GM12878 (cell line): Measurements from ENCODE around the gene TSPAN12. TPM values are rescaled to one million over a fixed set of nuclear protein-coding genes. Genes with fewer than 3 reads are reported as not detected.

Source experiments
- ATAC-seq: fragments of 200-7000 bp; cut with Tn5 transposase; 3 replicates; pipeline ENCODE4 v1.9.1; 2020; ENCODE audit warnings: mild to moderate bottlenecking, moderate library complexity
- BruUV-seq: library from RNA; stranded (reverse); fragments of 400-500 nt; replicated peaks from 2 replicates; lab custom pipeline; 2021; lab: Mats Ljungman, UMichigan
- CTCF ChIA-PET: fragments of 300-600 bp; sonication (Branson Sonifier 250); formaldehyde crosslinking; extraction: SDS; loops from one replicate; lab custom pipeline; 2021; ENCODE audit warnings: inconsistent platforms; lab: Yijun Ruan, JAX
- POLR2A ChIA-PET: fragments of 350-600 bp; formaldehyde crosslinking; extraction: SDS; loops from one replicate; lab custom pipeline; 2021; ENCODE audit warnings: inconsistent platforms; lab: Charles Lee
- RAD21 ChIA-PET: fragments of 300-600 bp; sonication (Branson Sonifier 250); formaldehyde crosslinking; loops from one replicate; lab custom pipeline; 2023; ENCODE audit warnings: antibody characterized with exemption; ENCODE audit not compliant: unreplicated experiment; lab: Charles Lee
- SMC1A ChIA-PET: fragments of 300-600 bp; sonication (Branson Sonifier 250); formaldehyde crosslinking; loops from one replicate; lab custom pipeline; 2023; ENCODE audit not compliant: unreplicated experiment, uncharacterized antibody; lab: Charles Lee
- DNase-seq: peaks from one replicate; pipeline ENCODE4 v3.0.0-alpha.2; 2011; ENCODE audit warnings: low read depth, low spot score
- FAIRE-seq: peaks from 3 replicates; lab custom pipeline; 2011; peaks lifted over from hg19 to GRCh38; lab: Jason Lieb, UNC
- H2AFZ ChIP-seq: 2 replicates; pipeline ENCODE4 v1.6.0; 2011; ENCODE audit warnings: low read depth, low read length, control low read depth; ENCODE audit not compliant: control insufficient read depth
- H3K27ac ChIP-seq: 2 replicates; pipeline ENCODE4 v1.5.1; 2011; ENCODE audit warnings: control low read depth; ENCODE audit not compliant: control insufficient read depth, insufficient read depth
- H3K27me3 ChIP-seq, 2 experiments: replicated peaks in 1 of 2; 2 replicates each; pipeline versions ENCODE4 v1.6.0 to v1.6.1; 2011; ENCODE audit warnings: low read length in 1 of 2; ENCODE audit not compliant: control insufficient read depth in 2 of 2, insufficient read depth in 2 of 2
- H3K36me3 ChIP-seq, 2 experiments: 2 replicates each; pipeline ENCODE4 v1.5.1; 2011; ENCODE audit warnings: low read length in 1 of 2; ENCODE audit not compliant: control insufficient read depth in 2 of 2, insufficient read depth in 2 of 2
- H3K4me1 ChIP-seq: 2 replicates; pipeline ENCODE4 v1.6.1; 2011; ENCODE audit warnings: mild to moderate bottlenecking, low read length, moderate library complexity, mixed read lengths; ENCODE audit not compliant: control insufficient read depth, insufficient read depth
- H3K4me2 ChIP-seq: 2 replicates; pipeline ENCODE4 v1.6.0; 2011; ENCODE audit warnings: control low read depth; ENCODE audit not compliant: control insufficient read depth, insufficient read depth
- H3K4me3 ChIP-seq: fragments of 200-600 bp; sonication (generic); 2 replicates; pipeline ENCODE4 v1.5.1; 2016
- H3K79me2 ChIP-seq: 2 replicates; pipeline ENCODE4 v1.6.0; 2011; ENCODE audit warnings: low read length; ENCODE audit not compliant: control insufficient read depth, insufficient read depth
- H3K9ac ChIP-seq: 2 replicates; pipeline ENCODE4 v1.8.0; 2011; ENCODE audit warnings: low read length, control low read depth, mixed read lengths; ENCODE audit not compliant: control insufficient read depth, insufficient read depth
- H3K9me3 ChIP-seq: replicated peaks from 3 replicates; pipeline ENCODE4 v1.5.1; 2011; ENCODE audit warnings: mild to moderate bottlenecking, low read length; ENCODE audit not compliant: control insufficient read depth, insufficient read depth
- H4K20me1 ChIP-seq: 2 replicates; pipeline ENCODE4 v1.6.0; 2011; ENCODE audit not compliant: control insufficient read depth, insufficient read depth
- CBX3 ChIP-seq: fragments of 200-600 bp; sonication (generic); IDR thresholded peaks from 2 replicates; pipeline ENCODE4 v1.6.1; 2016; ENCODE audit warnings: low read depth, borderline replicate concordance
- EGR1 ChIP-seq, 2 experiments: IDR thresholded peaks; 1 replicate in 1 of 2; 2 replicates in 1 of 2; pipeline ENCODE4 v1.6.1; 2011 to 2012; ENCODE audit warnings: low read depth in 2 of 2, low read length in 2 of 2, borderline replicate concordance in 1 of 2, mild to moderate bottlenecking in 1 of 2, moderate library complexity in 1 of 2
- EP300 ChIP-seq, 2 experiments: fragments of 150-350 bp in 1 of 2; IDR thresholded peaks; 2 replicates each; pipeline ENCODE4 v1.6.1; 2011 to 2012; ENCODE audit warnings: low read depth in 2 of 2, low read length in 2 of 2, borderline replicate concordance in 1 of 2, improper control_type of control experiment in 1 of 2, inconsistent platforms in 1 of 2; ENCODE audit not compliant: control insufficient read depth in 1 of 2
- ETV6 ChIP-seq, 2 experiments: fragments of 450-650 bp in 1 of 2; IDR thresholded peaks in 1 of 2; conservative IDR thresholded peaks in 1 of 2; 2 replicates each; pipeline ENCODE4 v1.6.1; 2014; ENCODE audit warnings: antibody characterized with exemption in 1 of 2, borderline replicate concordance in 1 of 2, low read depth in 1 of 2, mild to moderate bottlenecking in 1 of 2, moderate library complexity in 1 of 2
- EZH2 ChIP-seq: IDR thresholded peaks from 2 replicates; pipeline ENCODE4 v1.6.1; 2012; ENCODE audit warnings: low read depth, mild to moderate bottlenecking, control low read depth, inconsistent platforms, low read length, borderline replicate concordance; ENCODE audit not compliant: control insufficient read depth
- NFIC ChIP-seq: IDR thresholded peaks from 2 replicates; pipeline ENCODE4 v1.6.1; 2012; ENCODE audit warnings: low read depth, mild to moderate bottlenecking, inconsistent platforms, low read length, moderate library complexity
- NKRF ChIP-seq: fragments of 450-650 bp; conservative IDR thresholded peaks from 2 replicates; pipeline ENCODE4 v1.6.1; 2017; ENCODE audit warnings: mild to moderate bottlenecking, moderate library complexity
- SIX5 ChIP-seq: IDR thresholded peaks from 2 replicates; pipeline ENCODE4 v1.6.1; 2011; ENCODE audit warnings: mild to moderate bottlenecking, low read depth, low read length, moderate library complexity; ENCODE audit not compliant: severe bottlenecking
- STAT3 ChIP-seq: IDR thresholded peaks from 2 replicates; pipeline ENCODE4 v1.6.1; 2011; ENCODE audit warnings: low read depth, low read length, improper control_type of control experiment
- SUPT20H ChIP-seq: IDR thresholded peaks from 2 replicates; pipeline ENCODE4 v1.6.1; 2011; ENCODE audit warnings: low read depth, mild to moderate bottlenecking, low read length, moderate library complexity, borderline replicate concordance; ENCODE audit not compliant: control insufficient read depth
- TBL1XR1 ChIP-seq: IDR thresholded peaks from 2 replicates; pipeline ENCODE4 v1.6.1; 2012; ENCODE audit warnings: low read depth, low read length, improper control_type of control experiment
- TCF12 ChIP-seq: IDR thresholded peaks from 2 replicates; pipeline ENCODE4 v1.6.1; 2011; ENCODE audit warnings: low read depth, mild to moderate bottlenecking, low read length
- ZZZ3 ChIP-seq: IDR thresholded peaks from 2 replicates; pipeline ENCODE4 v1.6.1; 2011; ENCODE audit warnings: low read depth; ENCODE audit not compliant: control insufficient read depth, insufficient read length
- WGBS: methylation state at CpG from one replicate; pipeline ENCODE4 v1.1.6; 2016; ENCODE audit warnings: low lambda C conversion rate; ENCODE audit not compliant: insufficient replicate concordance, insufficient coverage; ENCODE audit errors: missing lambda C conversion rate; 5-methylcytosine and 5-hydroxymethylcytosine counted together
- in situ Hi-C: fragments of 300-500 bp; cut with MboI; formaldehyde crosslinking; loops from 9 replicates; pipeline ENCODE4 v1.14.3; 2018; ENCODE audit warnings: mixed read lengths
- intact Hi-C: fragments of 100-400 bp; cut with micrococcal nuclease; formaldehyde crosslinking; loops from one replicate; pipeline ENCODE4 v1.14.2; 2022; ENCODE audit not compliant: unreplicated experiment
- polyA plus RNA-seq, 11 experiments: library from polyadenylated mRNA; depleted of rRNA in 4 of 11; unstranded in 6 of 11; stranded (reverse) in 5 of 11; fragments of >200 nt; fragmentation: Nextera tagmentation in 4 of 11; fragmentation: Illumina TruSeq in 1 of 11; extraction: Ambion mirVana in 4 of 11; extraction: Trizol in 1 of 11; gene quantifications; 1 replicate in 1 of 11; 2 replicates in 10 of 11; pipeline versions ENCODE4 v1.2.1 to v1.2.3, GENCODE V29; 2011 to 2016; ENCODE audit warnings: inconsistent platforms in 2 of 11, missing spikeins in 2 of 11, low read depth in 1 of 11
- total RNA-seq, 4 experiments: library from RNA; depleted of rRNA in 3 of 4; stranded (reverse); fragments of >200 nt in 3 of 4; fragmentation: Illumina TruSeq in 1 of 4; extraction: Trizol in 1 of 4; gene quantifications; 2 replicates each; pipeline versions ENCODE4 v1.2.1 to v1.2.3, GENCODE V29; 2013 to 2021

The TSPAN12 gene
- total and polyA plus RNA-seq, 10 of the 15 experiments (the other 5 are each of a cell fraction or from before 2014, with no cell fraction given), result 0.67 to 110 (median 1.3) TPM

- no peak for TF ChIP-seq EP300 (IDR thresholded peaks at IDR 0.05; ENCODE audit: borderline replicate concordance in 1 of 2, control insufficient read depth in 1 of 2, low read depth in 2 of 2, low read length in 2 of 2)
- ATAC-seq (no peak), FAIRE-seq (no peak), DNase-seq (no peak)
- SMC1A ChIA-PET, result no interaction called here
- 22% methylated on average over 5 of the region's 5 CpGs for WGBS
- no peak overlapping the region for H3K9ac ChIP-seq
- intact Hi-C loops (no loop called here), in situ Hi-C loops (no loop called here)
- no peaks in the 10 kb centered on the region for H3K9me3 ChIP-seq
- H3K27ac ChIP-seq, result no peak overlapping the region
- POLR2A ChIA-PET, result interaction anchor here (1.0 kb wide), 1 partner anchor 9 kb away, joined by 3 read pairs; no protein-coding TSS in a partner anchor
- H3K4me2 ChIP-seq, result no peak overlapping the region
- CTCF ChIA-PET, result interaction anchor here (0.9 kb wide), 1 partner anchor 50 kb away, joined by 5 read pairs; no protein-coding TSS in a partner anchor
- H3K4me1 ChIP-seq, result no peaks in the 10 kb centered on the region
- H2AFZ ChIP-seq, result no peak overlapping the region
- no TSS peak for BruUV-seq
- H3K36me3 ChIP-seq, result no peaks in the 10 kb centered on the region; a peak in 1 of 4 replicates
- no peaks in the 10 kb centered on the region for H3K27me3 ChIP-seq
- no peaks in the 10 kb centered on the region for H3K79me2 ChIP-seq
- no peaks in the 10 kb centered on the region for H4K20me1 ChIP-seq
- RAD21 ChIA-PET, result no interaction called here
- no peak overlapping the region for H3K4me3 ChIP-seq
These were observed 115.6 kb downstream of the TSPAN12 start for GRCh38 chr7:120742372-120742771.

DNA sequence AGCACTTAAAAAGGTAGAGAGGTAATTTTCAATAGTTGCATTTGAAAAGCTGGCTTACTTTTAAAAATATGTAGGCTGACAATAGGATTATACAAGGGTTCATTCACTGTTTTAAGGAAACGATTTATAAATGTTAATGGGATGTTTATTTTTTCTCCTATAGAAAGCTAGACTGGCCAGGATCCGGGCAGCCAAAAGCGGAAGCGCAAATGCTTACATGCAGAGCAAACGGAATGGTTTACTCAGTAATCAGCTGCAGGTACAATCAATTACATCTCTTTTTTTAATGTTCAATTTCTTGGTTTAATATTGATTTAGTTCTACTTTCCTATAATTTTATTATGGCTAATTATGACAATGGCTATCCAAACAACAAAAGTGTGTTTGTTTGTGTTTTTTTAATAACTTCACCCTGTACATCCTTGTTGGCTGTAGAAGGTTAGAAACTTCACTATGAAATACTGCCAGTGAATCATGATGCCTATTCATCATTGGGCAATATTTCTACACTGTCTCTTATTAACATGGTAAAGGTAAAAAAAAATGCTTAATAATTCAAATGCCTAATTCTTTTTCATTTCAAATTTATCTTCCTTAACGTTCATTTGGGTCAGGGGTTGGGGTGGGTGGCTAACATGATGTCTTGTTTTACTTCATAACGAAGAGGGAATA lies 116.4 kb downstream of the TSPAN12 start:
- ATAC-seq (no peak), FAIRE-seq (no peak), DNase-seq (no peak)
- Histone ChIP-seq H3K9ac (no peak overlapping the region), H3K4me2 (no peak overlapping the region), H3K4me1 (no peaks in the 10 kb centered on the region), H2AFZ (no peak overlapping the region), H3K27me3 (no peaks in the 10 kb centered on the region), H3K9me3 (no peaks in the 10 kb centered on the region), H3K79me2 (no peaks in the 10 kb centered on the region), H3K36me3 (no peaks in the 10 kb centered on the region; a peak in 1 of 4 replicates), H3K27ac (no peak overlapping the region), H3K4me3 (no peak overlapping the region), H4K20me1 (no peaks in the 10 kb centered on the region)
- ChIA-PET CTCF (interaction anchor here (0.9 to 1.0 kb wide), 2 partner anchors 51 to 806 kb away, joined by 3 to 5 read pairs; no protein-coding TSS in a partner anchor), POLR2A (interaction anchor here (0.6 to 0.7 kb wide), 2 partner anchors 18 to 335 kb away, joined by 3 read pairs; no protein-coding TSS in a partner anchor), SMC1A (interaction anchor here (1.5 to 1.6 kb wide), 2 partner anchors 9 to 15 kb away, joined by 3 to 5 read pairs; no protein-coding TSS in a partner anchor), RAD21 (no interaction called here)
- intact Hi-C loops (no loop called here), in situ Hi-C loops (no loop called here)
- no TSS peak for BruUV-seq
- 41% methylated on average over 7 of the region's 7 CpGs for WGBS
- TF ChIP-seq NFIC (no peak), CBX3 (no peak), SIX5 (no peak), EZH2 (no peak), NKRF (no peak), ETV6 (conservative IDR thresholded peaks at IDR 0.05 in 1 of 2, IDR thresholded peaks at IDR 0.05 in 1 of 2; ENCODE audit: borderline replicate concordance in 1 of 2, low read depth in 1 of 2) (no peak), TCF12 (no peak), STAT3 (no peak), SUPT20H (no peak), EGR1 (IDR thresholded peaks at IDR 0.05; ENCODE audit: borderline replicate concordance in 1 of 2, low read depth in 2 of 2, low read length in 2 of 2) (no peak), TBL1XR1 (no peak), ZZZ3 (no peak)
